GM23248 (cell line): ENCODE data around the gene DNAH7. TPM values are rescaled to one million over a fixed set of nuclear protein-coding genes. Genes with fewer than 3 reads are reported as not detected.

Experiments
- DNase-seq: peaks from one replicate; pipeline ENCODE4 v3.0.0-alpha.2; 2015
- H2AFZ ChIP-seq: fragments of 200-600 bp; sonication (generic); 2 replicates; pipeline ENCODE4 v1.6.1; 2016; ENCODE audit warnings: antibody characterized with exemption
- H3F3A ChIP-seq: fragments of 200-600 bp; sonication (generic); 2 replicates; pipeline ENCODE4 v1.6.1; 2016; ENCODE audit warnings: mild to moderate bottlenecking, antibody characterized with exemption, mixed run types; ENCODE audit not compliant: insufficient read depth
- H3K27ac ChIP-seq: fragments of 200-600 bp; sonication (generic); 2 replicates; pipeline ENCODE4 v1.5.1; 2016; ENCODE audit warnings: mild to moderate bottlenecking
- H3K27me3 ChIP-seq: fragments of 200-600 bp; sonication (generic); replicated peaks from 2 replicates; pipeline ENCODE4 v1.6.1; 2016; ENCODE audit warnings: mild to moderate bottlenecking; ENCODE audit not compliant: insufficient read depth
- H3K36me3 ChIP-seq: fragments of 200-600 bp; sonication (generic); 2 replicates; pipeline ENCODE4 v1.6.1; 2016; ENCODE audit warnings: low read depth, mild to moderate bottlenecking
- H3K4me1 ChIP-seq: fragments of 200-600 bp; sonication (generic); 2 replicates; pipeline ENCODE4 v1.6.1; 2016; ENCODE audit warnings: mild to moderate bottlenecking; ENCODE audit not compliant: insufficient read depth
- H3K4me2 ChIP-seq: fragments of 200-600 bp; sonication (generic); one replicate; pipeline ENCODE4 v1.6.1; 2016; ENCODE audit warnings: mild to moderate bottlenecking; ENCODE audit not compliant: unreplicated experiment
- H3K4me3 ChIP-seq: fragments of 200-600 bp; sonication (generic); 2 replicates; pipeline ENCODE4 v1.5.1; 2016; ENCODE audit warnings: mild to moderate bottlenecking
- H3K79me2 ChIP-seq: fragments of 200-600 bp; sonication (generic); 2 replicates; pipeline ENCODE4 v1.6.1; 2016; ENCODE audit warnings: mild to moderate bottlenecking; ENCODE audit not compliant: insufficient read depth
- H3K9ac ChIP-seq: fragments of 200-600 bp; sonication (generic); 2 replicates; pipeline ENCODE4 v1.6.1; 2016; ENCODE audit warnings: mild to moderate bottlenecking
- H3K9me2 ChIP-seq: fragments of 200-600 bp; sonication (generic); 2 replicates; pipeline ENCODE4 v1.6.1; 2016; ENCODE audit warnings: mixed run types, mild to moderate bottlenecking, moderate library complexity; ENCODE audit not compliant: insufficient read depth
- H3K9me3 ChIP-seq: fragments of 200-600 bp; sonication (generic); one replicate; pipeline ENCODE4 v1.6.1; 2017; ENCODE audit warnings: low read depth
- H4K20me1 ChIP-seq: fragments of 200-600 bp; sonication (generic); 2 replicates; pipeline ENCODE4 v1.6.0; 2016; ENCODE audit not compliant: insufficient read depth
- EZH2 ChIP-seq: fragments of 200-600 bp; sonication (generic); IDR thresholded peaks from 2 replicates; pipeline ENCODE4 v1.6.1; 2018; ENCODE audit warnings: antibody characterized with exemption, mild to moderate bottlenecking; ENCODE audit not compliant: insufficient read depth, poor library complexity, severe bottlenecking
- EZH2phosphoT487 ChIP-seq: fragments of 200-600 bp; sonication (generic); IDR thresholded peaks from 2 replicates; pipeline ENCODE4 v1.6.1; 2018; ENCODE audit warnings: antibody characterized with exemption, moderate library complexity, mild to moderate bottlenecking, low read depth; ENCODE audit not compliant: insufficient read depth
- WGBS, 2 experiments: methylation state at CpG; one replicate each; pipeline ENCODE4 v1.1.6; 2015 to 2017; ENCODE audit warnings: low lambda C conversion rate in 2 of 2, low coverage in 1 of 2; ENCODE audit errors: missing lambda C conversion rate in 2 of 2; 5-methylcytosine and 5-hydroxymethylcytosine counted together
- in situ Hi-C: fragments of 300-500 bp; cut with MboI; formaldehyde crosslinking; loops from 2 replicates; pipeline ENCODE4 v1.15.0; 2020
- polyA plus RNA-seq: library from polyadenylated mRNA; unstranded; fragments of >200 nt; fragmentation: Nextera tagmentation; extraction: Ambion mirVana; gene quantifications from 2 replicates; pipeline ENCODE4 v1.2.1, GENCODE V29; 2016
- total RNA-seq: library from RNA; depleted of rRNA; stranded (reverse); fragments of >200 nt; shearing (Covaris generic); gene quantifications from 2 replicates; pipeline ENCODE4 v1.2.3, GENCODE V29; 2014

DNAH7 gene
- total and polyA plus RNA-seq, 2 experiments from 2014 or later, result 0.40 to 0.43 TPM

DNA sequence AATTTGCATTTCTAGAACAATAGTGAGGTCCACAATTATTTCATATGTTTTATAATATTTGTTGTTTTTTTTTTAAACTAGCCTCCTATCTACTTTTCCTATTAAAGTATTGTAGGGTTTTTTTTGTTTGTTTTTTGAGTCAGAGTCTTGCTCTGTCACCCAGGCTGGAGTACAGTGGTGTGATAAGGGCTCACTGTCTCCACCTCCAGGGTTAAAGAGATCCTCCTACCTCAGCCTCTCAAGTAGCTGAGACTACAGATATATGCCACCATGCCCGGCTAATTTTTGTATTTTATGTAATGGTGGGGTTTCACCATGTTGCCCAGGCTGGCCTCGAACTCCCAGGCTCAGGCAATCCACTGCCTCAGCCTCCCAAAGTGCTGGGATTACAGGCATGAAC, 289.1 kb downstream of the DNAH7 start:
- H3K9me3 ChIP-seq, result no peaks in the 10 kb centered on the region
- no peaks in the 10 kb centered on the region for H3F3A ChIP-seq
- H3K4me3 ChIP-seq, result no peak overlapping the region
- no peak for DNase-seq
- H3K27me3 ChIP-seq, result no peaks in the 10 kb centered on the region
- H3K36me3 ChIP-seq, result no peaks in the 10 kb centered on the region
- no peak for TF ChIP-seq EZH2
- no peak for TF ChIP-seq EZH2phosphoT487
- H3K9ac ChIP-seq, result no peak overlapping the region
- in situ Hi-C loops, result no loop called here
- H3K9me2 ChIP-seq, result no peaks in the 10 kb centered on the region
- no peaks in the 10 kb centered on the region for H3K4me1 ChIP-seq
- H4K20me1 ChIP-seq, result no peaks in the 10 kb centered on the region
- H3K4me2 ChIP-seq, result no peak overlapping the region
- H2AFZ ChIP-seq, result no peak overlapping the region
- 61 to 78% methylated on average over 2 of the region's 2 CpGs for WGBS, 2 experiments
- H3K79me2 ChIP-seq, result no peaks in the 10 kb centered on the region
- H3K27ac ChIP-seq, result no peak overlapping the region

DNA sequence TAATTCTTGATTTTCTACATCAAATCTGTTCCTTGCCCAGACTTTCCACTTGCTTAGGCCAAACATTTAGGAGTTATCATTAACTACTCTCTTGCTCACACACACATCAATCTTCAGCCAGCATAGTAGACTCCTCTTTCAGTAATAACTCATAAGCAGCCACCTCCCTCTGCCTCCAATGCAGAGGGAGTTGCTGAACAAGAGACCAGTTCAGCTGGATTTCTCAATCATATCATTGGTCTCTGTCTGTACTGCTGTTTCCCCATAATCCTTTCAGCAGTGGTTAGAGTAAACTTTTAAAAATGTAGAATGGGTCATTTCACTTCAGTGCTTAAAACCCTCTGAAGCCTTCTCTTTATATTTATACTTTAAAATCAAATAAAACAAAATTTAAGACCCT, 298.7 kb downstream of the DNAH7 start:
- no peaks in the 10 kb centered on the region for H3K36me3 ChIP-seq
- in situ Hi-C loops, result no loop called here
- H4K20me1 ChIP-seq, result no peaks in the 10 kb centered on the region
- H3K4me1 ChIP-seq, result peaks cover 7% of the 10 kb centered on the region
- no peak overlapping the region for H3K4me2 ChIP-seq
- H3K79me2 ChIP-seq, result no peaks in the 10 kb centered on the region
- no peak overlapping the region for H2AFZ ChIP-seq
- H3F3A ChIP-seq, result no peaks in the 10 kb centered on the region
- H3K27me3 ChIP-seq, result no peaks in the 10 kb centered on the region
- H3K9me3 ChIP-seq, result peaks cover 3% of the 10 kb centered on the region
- H3K27ac ChIP-seq, result no peak overlapping the region
- no peak for DNase-seq
- H3K4me3 ChIP-seq, result no peak overlapping the region
- TF ChIP-seq EZH2phosphoT487 (no peak), EZH2 (no peak)
- no peak overlapping the region for H3K9ac ChIP-seq
- no peaks in the 10 kb centered on the region for H3K9me2 ChIP-seq

DNA sequence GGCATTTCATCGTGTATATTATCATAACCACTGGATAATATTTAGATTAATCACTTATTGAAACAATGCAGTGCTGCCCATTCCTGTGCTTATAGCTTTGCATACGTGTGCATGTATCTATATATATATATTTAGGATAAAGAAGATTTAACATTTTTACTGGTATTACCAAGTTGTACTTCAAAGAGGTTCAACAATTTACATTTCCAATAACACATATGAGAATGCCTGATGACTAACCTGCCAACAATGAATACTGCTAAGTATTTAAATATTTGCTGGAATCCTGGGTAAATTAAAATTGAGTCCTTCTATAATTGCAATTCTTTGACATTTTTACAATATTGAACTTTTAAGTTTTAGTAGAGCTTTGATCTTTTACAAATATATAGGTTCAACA, 300.2 kb downstream of the DNAH7 start:
- peak overlapping the region; percentile 24 for H3K4me2 ChIP-seq
- H3K9me3 ChIP-seq, result peaks cover 5% of the 10 kb centered on the region
- no peaks in the 10 kb centered on the region for H3K9me2 ChIP-seq
- H3K79me2 ChIP-seq, result no peaks in the 10 kb centered on the region
- H4K20me1 ChIP-seq, result no peaks in the 10 kb centered on the region
- H3K27me3 ChIP-seq, result no peaks in the 10 kb centered on the region
- H3K4me3 ChIP-seq, result no peak overlapping the region
- no peak overlapping the region for H3K27ac ChIP-seq
- H3F3A ChIP-seq, result no peaks in the 10 kb centered on the region
- TF ChIP-seq EZH2phosphoT487 (no peak), EZH2 (no peak)
- no peak overlapping the region for H2AFZ ChIP-seq
- peak; percentile 32 for DNase-seq
- 40 to 43% methylated on average over 2 of the region's 2 CpGs for WGBS, 2 experiments
- in situ Hi-C loops, result no loop called here
- peaks cover 7% of the 10 kb centered on the region for H3K4me1 ChIP-seq
- no peak overlapping the region for H3K9ac ChIP-seq
- H3K36me3 ChIP-seq, result no peaks in the 10 kb centered on the region

DNA sequence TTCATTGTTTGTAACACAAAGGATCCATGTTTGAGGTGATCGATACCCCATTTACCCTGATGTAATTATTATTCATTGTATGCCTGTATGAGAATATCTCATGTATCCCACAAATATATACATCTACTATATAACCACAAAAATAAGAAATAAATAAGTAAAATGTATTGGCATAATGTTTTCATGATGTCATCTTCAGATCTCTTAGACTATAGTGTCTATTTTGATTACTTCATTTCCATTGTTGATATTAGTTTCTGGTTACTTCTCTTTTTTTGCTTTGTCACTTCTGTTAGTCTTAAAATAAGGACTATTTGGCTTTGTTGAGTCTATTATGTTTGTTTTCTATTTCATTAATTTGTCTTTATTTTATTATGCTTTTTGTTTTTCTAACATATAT, 301.9 kb downstream of the DNAH7 start:
- H3K9ac ChIP-seq, result no peak overlapping the region
- in situ Hi-C loops, result no loop called here
- H3K4me2 ChIP-seq, result no peak overlapping the region
- no peak overlapping the region for H2AFZ ChIP-seq
- no peak overlapping the region for H3K4me3 ChIP-seq
- no peaks in the 10 kb centered on the region for H3K79me2 ChIP-seq
- H3K4me1 ChIP-seq, result peaks cover 7% of the 10 kb centered on the region
- peaks cover 5% of the 10 kb centered on the region for H3K9me3 ChIP-seq
- H3K27me3 ChIP-seq, result no peaks in the 10 kb centered on the region
- no peaks in the 10 kb centered on the region for H3K9me2 ChIP-seq
- no peak for TF ChIP-seq EZH2phosphoT487
- TF ChIP-seq EZH2, result no peak
- no peaks in the 10 kb centered on the region for H4K20me1 ChIP-seq
- 93 to 96% methylated on average over 1 of the region's 1 CpG for WGBS, 2 experiments
- no peak overlapping the region for H3K27ac ChIP-seq
- no peak for DNase-seq
- H3F3A ChIP-seq, result no peaks in the 10 kb centered on the region
- no peaks in the 10 kb centered on the region for H3K36me3 ChIP-seq

DNA sequence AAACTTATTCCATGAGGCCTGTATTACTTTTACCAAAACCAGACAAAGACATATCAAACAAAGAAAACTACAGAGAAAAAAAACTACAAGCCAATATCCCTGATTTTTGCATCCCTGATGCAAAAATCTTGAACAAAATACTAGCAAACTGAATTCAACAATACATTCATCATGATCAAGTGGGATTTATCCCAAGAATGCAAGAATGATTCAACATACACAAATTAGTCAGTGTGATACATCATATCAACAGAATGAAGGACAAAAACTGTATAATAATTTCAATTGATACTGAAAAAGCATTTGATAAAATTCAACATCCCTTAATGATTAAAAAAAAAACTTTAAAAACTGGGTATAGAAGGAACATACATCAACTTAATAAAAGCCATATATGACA, 304.8 kb downstream of the DNAH7 start:
- no peaks in the 10 kb centered on the region for H3K9me2 ChIP-seq
- no peak overlapping the region for H3K9ac ChIP-seq
- H3K36me3 ChIP-seq, result no peaks in the 10 kb centered on the region
- no peak overlapping the region for H3K4me2 ChIP-seq
- no peaks in the 10 kb centered on the region for H4K20me1 ChIP-seq
- DNase-seq, result no peak
- H3K4me3 ChIP-seq, result no peak overlapping the region
- H3K27ac ChIP-seq, result no peak overlapping the region
- no peaks in the 10 kb centered on the region for H3K27me3 ChIP-seq
- H3K9me3 ChIP-seq, result peaks cover 5% of the 10 kb centered on the region
- no peaks in the 10 kb centered on the region for H3K79me2 ChIP-seq
- no peaks in the 10 kb centered on the region for H3F3A ChIP-seq
- in situ Hi-C loops, result no loop called here
- no peak overlapping the region for H2AFZ ChIP-seq
- TF ChIP-seq EZH2phosphoT487 (no peak), EZH2 (no peak)
- peaks cover 7% of the 10 kb centered on the region for H3K4me1 ChIP-seq
